ENCODE measurements around the gene NAV1. TPM values are rescaled to one million over a fixed set of nuclear protein-coding genes. Genes with fewer than 3 reads are reported as not detected.
A peak's percentile ranks its signal among the peaks of the same experiment; 100 is the strongest.
"Not testable (repeated sequence)": the region's sequence is repeated elsewhere in the genome, so short reads cannot be mapped to it uniquely, and the experiment has no call there.

Gene NAV1, protein sequence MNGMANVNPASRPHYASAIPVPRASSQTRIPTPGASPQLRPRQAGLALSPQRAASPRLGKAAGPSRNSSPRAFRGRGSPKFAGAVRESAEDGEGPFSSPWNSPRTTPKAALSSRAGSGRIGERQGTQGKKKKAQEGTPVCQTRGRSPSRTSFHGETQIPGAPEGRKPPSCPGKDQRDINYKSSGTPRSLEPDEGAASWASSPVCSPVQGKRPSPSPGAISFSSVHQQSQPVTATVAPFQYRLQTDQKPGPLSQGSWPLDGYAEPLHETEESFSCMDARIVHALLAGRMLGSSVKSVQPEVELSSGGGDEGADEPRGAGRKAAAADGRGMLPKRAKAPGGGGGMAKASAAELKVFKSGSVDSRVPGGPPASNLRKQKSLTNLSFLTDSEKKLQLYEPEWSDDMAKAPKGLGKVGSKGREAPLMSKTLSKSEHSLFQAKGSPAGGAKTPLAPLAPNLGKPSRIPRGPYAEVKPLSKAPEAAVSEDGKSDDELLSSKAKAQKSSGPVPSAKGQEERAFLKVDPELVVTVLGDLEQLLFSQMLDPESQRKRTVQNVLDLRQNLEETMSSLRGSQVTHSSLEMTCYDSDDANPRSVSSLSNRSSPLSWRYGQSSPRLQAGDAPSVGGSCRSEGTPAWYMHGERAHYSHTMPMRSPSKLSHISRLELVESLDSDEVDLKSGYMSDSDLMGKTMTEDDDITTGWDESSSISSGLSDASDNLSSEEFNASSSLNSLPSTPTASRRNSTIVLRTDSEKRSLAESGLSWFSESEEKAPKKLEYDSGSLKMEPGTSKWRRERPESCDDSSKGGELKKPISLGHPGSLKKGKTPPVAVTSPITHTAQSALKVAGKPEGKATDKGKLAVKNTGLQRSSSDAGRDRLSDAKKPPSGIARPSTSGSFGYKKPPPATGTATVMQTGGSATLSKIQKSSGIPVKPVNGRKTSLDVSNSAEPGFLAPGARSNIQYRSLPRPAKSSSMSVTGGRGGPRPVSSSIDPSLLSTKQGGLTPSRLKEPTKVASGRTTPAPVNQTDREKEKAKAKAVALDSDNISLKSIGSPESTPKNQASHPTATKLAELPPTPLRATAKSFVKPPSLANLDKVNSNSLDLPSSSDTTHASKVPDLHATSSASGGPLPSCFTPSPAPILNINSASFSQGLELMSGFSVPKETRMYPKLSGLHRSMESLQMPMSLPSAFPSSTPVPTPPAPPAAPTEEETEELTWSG (N-terminal part only)
- total RNA-seq: 1 to 10 TPM in 1 of 2 donors, under 1 TPM in 1; 0.28 to 1.3 TPM

DNA sequence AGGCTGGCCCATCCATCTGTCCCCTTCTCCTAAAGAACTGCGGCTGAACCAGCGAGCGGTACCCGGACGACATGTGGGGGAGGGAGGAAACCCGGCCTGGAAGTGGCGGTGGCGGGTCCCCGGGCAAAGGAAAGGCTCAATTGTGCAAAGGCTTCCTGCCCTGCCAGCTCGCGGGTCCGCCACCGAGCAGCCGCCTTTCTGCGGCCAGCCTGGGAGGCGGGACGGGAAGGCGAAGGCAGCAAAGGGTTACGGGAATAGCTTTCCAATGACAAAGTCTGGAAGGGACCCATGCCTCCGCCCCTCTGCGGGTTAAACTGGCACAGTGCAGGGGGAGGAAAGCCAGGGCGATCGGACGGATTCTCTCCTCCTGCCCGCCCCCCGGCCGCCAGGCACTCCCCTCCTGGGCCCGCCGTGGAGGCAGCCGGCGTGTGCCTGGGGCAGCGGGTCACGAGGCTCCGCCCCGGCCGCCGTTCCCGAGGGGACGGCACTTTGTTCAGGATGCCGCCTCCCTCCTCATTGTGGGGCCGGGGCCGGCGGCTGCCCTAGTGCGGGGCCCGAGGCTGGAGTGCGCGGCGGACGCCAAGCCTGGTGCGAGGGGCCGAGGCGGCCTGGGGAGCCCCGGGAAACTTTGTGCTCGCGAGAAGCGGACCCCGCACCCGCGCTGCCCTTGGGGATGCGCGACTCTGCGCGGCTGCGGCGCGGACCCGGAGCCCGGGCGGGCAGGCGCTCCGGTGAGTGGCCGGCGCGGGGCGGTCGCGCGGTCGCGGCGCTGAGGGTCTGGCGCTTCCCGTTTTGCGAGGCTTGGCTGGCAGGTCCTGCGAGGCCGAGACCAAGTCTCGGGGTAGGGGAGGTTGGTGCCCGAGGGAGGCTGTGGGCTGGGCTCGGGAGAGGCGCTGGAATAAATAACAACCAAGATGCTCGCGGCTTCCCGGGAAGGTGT, at the start of gene NAV1:
TSS of gene NAV1 (plus strand) at position 516 of the 940 bp plus-strand sequence. CDS start 83,758 bp downstream, outside the sequence.
- peaks cover 5% of the 10 kb centered on the region for H3K4me1 Mint-ChIP-seq
- no peaks in the 10 kb centered on the region for H3K36me3 Mint-ChIP-seq (ENCODE audit: low read depth)
- peak; percentile 47 for ATAC-seq (replicated peaks)
- no peak within 1 kb of the TSS for H3K27ac Mint-ChIP-seq
- H3K9me3 Mint-ChIP-seq: no peaks in the 10 kb centered on the region
- peak within 1 kb of the TSS; percentile 69 for H3K4me3 Mint-ChIP-seq
- peaks cover 44% of the 10 kb centered on the region for H3K27me3 Mint-ChIP-seq

DNA sequence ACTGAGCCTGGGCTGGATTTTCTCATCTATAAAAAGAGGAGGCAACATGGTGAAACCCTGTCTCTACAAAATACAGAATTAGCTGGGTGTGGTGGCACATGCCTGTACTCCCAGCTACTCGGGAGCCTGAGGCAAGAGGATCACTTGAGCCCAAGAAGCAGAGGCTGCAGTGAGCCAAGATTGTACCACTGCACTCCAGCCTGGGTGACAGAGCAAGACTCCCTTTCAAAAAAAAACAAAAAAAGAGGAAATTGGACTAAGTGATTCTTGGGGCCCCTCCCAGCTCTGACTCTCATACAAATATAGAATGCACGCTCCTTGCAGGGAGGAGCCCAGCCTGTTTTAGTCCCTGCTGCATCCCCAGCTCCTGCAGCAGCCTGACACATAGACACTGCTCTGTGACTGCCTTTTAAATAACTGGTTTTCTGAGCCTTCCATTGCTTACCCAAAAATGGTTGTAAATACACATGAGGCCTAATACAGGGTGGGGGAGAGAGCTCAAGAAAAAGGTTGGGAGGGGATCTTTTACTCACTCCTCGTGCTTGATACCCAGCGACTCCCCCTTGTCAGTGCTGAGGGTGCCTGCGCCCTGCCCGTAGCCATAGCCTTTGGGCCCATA, 49.2 kb upstream of the NAV1 start:
- Mint-ChIP-seq H3K4me3 (no peak overlapping the region), H3K36me3 (ENCODE audit: low read depth) (peaks cover 38% of the 10 kb centered on the region), H3K4me1 (no peaks in the 10 kb centered on the region), H3K27ac (no peak overlapping the region), H3K9me3 (no peaks in the 10 kb centered on the region), H3K27me3 (no peaks in the 10 kb centered on the region)
- no peak for ATAC-seq (replicated peaks)

DNA sequence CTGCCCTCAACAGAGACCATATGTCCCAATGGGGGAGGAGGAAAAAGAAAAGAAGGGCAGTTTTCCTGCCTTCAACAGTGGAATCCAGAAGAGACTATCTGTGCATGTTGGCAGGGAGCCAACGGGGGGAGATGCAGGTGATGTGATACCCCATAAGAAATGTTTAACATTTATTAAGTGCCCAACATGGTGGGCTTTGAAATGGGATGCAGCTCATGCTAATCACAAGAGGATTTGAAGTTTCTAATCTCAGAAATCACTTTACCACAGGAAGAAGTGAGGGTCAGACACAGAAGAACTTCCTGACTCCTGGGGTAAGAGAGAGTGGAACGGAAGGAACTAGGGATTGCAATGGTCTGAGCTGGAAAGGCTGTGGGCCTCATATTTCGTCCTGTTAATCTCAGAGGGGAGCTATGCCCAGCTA, 48.2 kb upstream of the NAV1 start:
- H3K27me3 Mint-ChIP-seq: no peaks in the 10 kb centered on the region
- H3K9me3 Mint-ChIP-seq: no peaks in the 10 kb centered on the region
- no peak overlapping the region for H3K27ac Mint-ChIP-seq
- H3K4me3 Mint-ChIP-seq: no peak overlapping the region
- peaks cover 45% of the 10 kb centered on the region for H3K36me3 Mint-ChIP-seq (ENCODE audit: low read depth)
- no peaks in the 10 kb centered on the region for H3K4me1 Mint-ChIP-seq
- ATAC-seq (replicated peaks): no peak

DNA sequence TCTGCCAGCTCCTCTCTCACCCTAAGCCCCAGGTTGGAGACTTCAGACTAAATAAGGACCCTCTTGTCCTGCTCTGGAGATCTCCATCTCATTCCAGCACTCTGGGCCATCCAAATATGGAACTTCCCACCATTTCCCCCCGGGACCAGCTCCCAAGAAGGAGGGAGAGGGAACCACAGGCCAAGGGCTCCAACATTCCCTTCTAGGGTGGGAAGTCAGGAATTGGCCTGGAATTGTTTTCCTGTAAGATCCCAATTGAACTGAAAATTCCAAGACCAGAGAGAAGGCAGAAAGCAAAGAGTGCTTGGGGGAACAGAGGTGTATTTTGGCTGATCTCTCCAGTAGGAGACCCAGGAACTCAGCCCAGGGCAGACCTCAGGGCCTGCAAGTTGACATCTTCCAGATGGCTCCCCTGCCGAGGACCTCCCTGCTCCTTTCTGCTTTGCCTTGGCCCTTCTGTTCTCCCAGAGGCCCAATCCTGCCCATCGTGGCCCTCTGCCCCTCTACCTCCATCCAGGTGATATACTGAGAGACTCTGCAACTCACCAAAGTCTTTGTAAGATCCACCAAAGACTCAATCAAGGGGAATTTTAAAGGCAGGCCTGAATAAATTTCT, 46.9 kb upstream of the NAV1 start:
- ATAC-seq (replicated peaks): no peak
- Mint-ChIP-seq H3K4me1 (no peaks in the 10 kb centered on the region), H3K9me3 (no peaks in the 10 kb centered on the region), H3K36me3 (ENCODE audit: low read depth) (peaks cover 54% of the 10 kb centered on the region), H3K4me3 (no peak overlapping the region), H3K27me3 (no peaks in the 10 kb centered on the region), H3K27ac (peak overlapping the region; percentile 12)

DNA sequence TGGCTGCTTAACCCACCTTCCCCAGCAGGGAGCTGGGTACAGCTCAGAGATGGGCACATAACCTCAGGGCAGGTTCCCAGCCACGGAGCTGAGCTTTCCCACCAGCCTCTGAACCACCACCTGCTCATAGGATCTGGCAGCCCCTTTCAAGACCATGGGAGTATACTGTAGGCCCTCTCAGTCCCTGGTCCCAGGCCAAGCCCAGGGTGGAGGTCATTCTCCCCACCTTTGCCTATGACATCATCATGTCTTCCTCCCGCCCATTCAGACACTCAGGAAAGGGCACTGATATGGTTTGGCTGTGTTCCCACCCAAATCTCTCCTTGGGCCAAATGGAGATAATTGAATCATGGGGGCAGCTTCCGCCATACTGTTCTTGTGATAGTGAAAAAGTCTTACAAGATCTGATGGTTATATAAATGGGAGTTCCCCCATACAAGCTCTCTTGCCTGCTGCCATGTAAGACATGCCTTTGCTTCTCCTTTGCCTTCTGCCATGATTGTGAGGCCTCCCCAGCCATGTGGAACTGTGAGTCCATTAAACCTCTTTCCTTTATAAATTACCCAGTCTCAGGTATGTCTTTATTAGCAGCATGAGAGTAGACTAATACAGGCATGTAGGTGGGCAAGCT, 45.8 kb upstream of the NAV1 start:
- H3K4me1 Mint-ChIP-seq; H3K9me3 Mint-ChIP-seq; H3K4me3 Mint-ChIP-seq; H3K27me3 Mint-ChIP-seq; H3K27ac Mint-ChIP-seq; ATAC-seq (replicated peaks): not testable (repeated sequence)
- H3K36me3 Mint-ChIP-seq (ENCODE audit: low read depth): peaks cover 52% of the 10 kb centered on the region

DNA sequence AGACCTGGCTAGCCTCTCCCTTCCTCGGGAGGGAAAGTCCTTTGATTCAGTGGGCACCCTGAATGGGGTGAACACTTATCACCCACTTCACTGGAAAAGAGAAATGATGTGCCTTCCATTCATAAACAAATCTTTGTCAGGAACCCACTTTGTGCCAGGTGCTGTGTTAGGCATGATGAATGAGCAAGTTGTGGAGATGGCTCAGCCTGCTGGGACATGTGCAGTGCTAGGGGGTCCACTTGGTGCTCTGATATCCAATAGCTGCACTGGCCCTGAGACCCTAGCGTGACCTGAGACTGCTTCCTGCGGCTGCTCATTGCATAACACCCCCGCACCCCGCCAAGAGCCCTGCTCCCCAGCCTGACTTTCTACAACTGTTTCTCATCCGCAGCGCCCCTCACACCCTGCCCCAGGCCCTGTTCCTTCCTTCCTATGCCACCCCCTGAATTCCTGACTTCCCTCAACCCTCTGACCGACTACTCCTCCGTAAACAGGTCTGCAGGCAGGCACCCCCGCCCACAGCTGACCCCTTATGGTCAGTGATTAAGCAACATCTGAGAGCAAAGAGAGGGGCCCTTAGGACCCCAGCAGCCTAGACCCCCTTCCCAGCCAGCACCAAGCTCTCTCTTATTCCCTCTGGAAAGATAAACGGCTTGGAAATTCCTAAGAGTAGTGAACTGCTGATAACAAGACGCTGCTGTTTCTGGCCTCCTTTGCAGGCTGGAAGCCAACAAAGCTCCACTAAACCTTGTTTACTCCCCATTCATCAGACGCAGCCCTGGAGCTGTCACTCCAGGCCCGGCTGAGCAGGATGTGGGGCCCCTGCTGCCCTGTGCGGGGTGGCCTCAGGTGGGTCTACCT, 44.9 kb upstream of the NAV1 start:
- H3K27me3 Mint-ChIP-seq: no peaks in the 10 kb centered on the region
- H3K4me1 Mint-ChIP-seq: no peaks in the 10 kb centered on the region
- peaks cover 46% of the 10 kb centered on the region for H3K36me3 Mint-ChIP-seq (ENCODE audit: low read depth)
- H3K27ac Mint-ChIP-seq: no peak overlapping the region
- no peaks in the 10 kb centered on the region for H3K9me3 Mint-ChIP-seq
- no peak overlapping the region for H3K4me3 Mint-ChIP-seq
- ATAC-seq (replicated peaks): no peak

DNA sequence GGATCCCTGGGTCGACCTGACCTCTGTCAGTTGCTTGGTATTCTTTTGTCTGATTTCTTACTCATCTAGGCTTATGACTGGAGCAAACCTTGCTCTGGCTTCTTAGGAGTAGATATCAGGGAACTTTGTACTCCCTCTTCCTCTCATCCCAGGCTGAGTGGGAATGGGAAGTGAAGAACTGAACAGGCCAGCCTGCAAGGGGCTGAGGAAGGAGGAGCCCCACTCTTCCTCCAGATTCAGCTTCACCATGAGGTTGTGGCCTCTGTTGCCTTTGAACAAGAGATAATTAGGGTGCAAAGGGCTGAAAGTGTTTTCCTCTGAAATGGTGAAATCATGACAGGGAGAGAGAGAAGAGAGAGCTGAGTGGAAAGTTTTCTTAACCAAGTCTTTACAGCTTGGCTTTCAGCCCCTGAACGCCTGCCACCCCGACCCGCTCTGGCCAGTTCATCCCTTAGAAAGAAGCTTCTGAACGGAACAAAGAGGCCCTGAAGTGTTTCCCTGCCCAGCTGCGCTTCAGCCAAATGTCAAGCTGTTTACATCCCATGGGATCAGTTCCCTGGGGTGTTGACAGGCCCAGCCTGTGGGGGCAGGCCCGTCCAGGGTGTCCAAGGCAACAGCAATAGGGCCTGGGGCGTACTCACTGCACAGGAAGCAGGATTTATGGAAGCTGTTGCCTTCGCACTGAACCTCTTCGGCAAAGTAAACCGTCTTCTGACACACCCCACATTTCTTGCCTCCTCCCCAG, 43.2 kb upstream of the NAV1 start:
- Mint-ChIP-seq H3K4me1 (no peaks in the 10 kb centered on the region), H3K4me3 (no peak overlapping the region), H3K9me3 (no peaks in the 10 kb centered on the region), H3K27me3 (no peaks in the 10 kb centered on the region), H3K36me3 (ENCODE audit: low read depth) (peaks cover 36% of the 10 kb centered on the region), H3K27ac (no peak overlapping the region)
- no peak for ATAC-seq (replicated peaks)

DNA sequence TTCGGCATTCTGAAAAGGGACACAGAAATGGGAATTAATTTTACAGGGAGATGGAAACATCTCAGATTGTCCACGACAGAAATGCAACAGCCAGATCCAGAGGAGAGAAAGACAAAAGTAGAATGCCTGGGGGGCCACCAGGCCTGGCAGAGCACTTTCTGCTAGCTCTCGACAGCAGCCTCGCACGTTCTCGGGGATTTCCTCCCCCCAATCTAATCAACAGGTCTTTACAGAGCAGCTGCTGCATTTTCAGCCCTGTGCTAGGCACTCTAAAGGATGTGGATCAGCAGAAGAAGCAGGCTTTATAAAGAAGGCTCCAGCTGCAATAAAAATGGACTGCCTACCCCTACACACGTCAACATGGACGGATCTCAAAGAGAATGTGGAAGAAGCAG, 42.6 kb upstream of the NAV1 start:
- Mint-ChIP-seq H3K4me3 (no peak overlapping the region), H3K9me3 (no peaks in the 10 kb centered on the region), H3K36me3 (ENCODE audit: low read depth) (peaks cover 35% of the 10 kb centered on the region), H3K27me3 (no peaks in the 10 kb centered on the region), H3K4me1 (no peaks in the 10 kb centered on the region), H3K27ac (no peak overlapping the region)
- ATAC-seq (replicated peaks): no peak

DNA sequence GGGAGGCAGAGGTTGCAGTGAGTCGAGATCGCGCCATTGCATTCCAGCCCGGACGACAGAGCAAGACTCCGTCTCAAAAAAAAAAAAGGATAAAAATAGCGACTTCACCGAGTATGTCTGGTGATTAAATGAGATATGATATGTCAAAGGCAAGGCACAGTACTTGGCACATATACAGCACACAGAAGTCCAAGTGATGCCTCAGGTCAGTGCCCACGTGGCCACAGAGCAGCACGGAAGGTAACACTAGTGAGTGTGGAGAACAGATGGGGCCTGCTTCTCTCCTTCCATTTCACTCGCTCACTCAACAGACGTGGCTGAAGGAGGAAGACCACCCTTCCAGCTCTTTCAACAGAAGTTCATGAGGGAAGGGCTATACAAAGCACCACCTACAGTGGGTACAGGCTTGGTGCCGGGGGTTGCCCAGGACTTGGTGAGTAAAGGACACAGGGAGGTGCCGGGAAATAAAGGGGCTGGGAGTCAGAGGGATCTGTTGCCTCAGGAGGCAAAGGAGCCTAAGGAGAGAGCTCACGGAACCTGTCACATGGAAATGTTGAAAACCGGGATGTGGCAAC, 40.9 kb upstream of the NAV1 start:
- no peak overlapping the region for H3K4me3 Mint-ChIP-seq
- H3K4me1 Mint-ChIP-seq: no peaks in the 10 kb centered on the region
- no peak for ATAC-seq (replicated peaks)
- H3K27me3 Mint-ChIP-seq: no peaks in the 10 kb centered on the region
- no peak overlapping the region for H3K27ac Mint-ChIP-seq
- H3K9me3 Mint-ChIP-seq: no peaks in the 10 kb centered on the region
- H3K36me3 Mint-ChIP-seq (ENCODE audit: low read depth): peaks cover 34% of the 10 kb centered on the region

DNA sequence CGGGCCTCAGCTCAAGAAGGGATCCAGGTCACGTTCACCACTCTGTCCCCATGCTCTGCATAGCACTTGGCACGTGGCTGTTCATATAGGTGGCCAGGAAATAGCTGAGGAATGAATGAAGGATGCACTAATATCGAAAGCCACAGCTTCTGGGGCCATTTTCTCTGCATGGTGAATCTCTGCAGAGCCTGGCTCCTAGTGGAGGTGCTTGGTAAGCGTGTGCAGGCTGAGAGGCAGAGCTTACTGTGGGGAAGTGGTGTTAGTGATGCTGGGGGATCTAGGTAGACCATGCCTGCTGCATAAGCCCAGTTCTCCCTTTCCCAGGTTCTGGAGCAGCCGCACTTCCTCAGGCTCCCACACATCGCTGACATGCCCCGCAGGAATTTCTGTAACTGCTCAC, 40.3 kb upstream of the NAV1 start:
- H3K27me3 Mint-ChIP-seq: no peaks in the 10 kb centered on the region
- H3K4me3 Mint-ChIP-seq: no peak overlapping the region
- ATAC-seq (replicated peaks): no peak
- H3K4me1 Mint-ChIP-seq: no peaks in the 10 kb centered on the region
- no peak overlapping the region for H3K27ac Mint-ChIP-seq
- peaks cover 28% of the 10 kb centered on the region for H3K36me3 Mint-ChIP-seq (ENCODE audit: low read depth)
- no peaks in the 10 kb centered on the region for H3K9me3 Mint-ChIP-seq

DNA sequence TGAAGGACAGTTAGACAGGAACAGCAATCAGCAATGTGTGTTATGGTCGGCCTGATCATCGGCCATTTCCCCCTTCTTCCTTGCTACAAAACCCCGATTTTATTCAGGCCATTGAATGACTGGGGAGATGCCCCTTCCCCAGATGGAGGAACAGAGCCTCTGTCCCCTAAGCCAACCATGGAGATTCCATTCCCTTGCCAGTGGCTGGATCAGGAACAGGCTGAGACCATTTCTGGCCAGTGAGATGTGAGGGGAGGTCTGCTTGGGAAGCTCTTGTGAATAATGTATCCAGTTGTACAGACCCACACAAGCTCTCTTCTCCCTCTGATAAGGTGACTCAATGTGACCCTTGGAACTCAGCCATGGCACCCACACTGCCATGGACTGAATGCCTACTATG, 39.7 kb upstream of the NAV1 start:
- Mint-ChIP-seq H3K4me3 (no peak overlapping the region), H3K27me3 (no peaks in the 10 kb centered on the region), H3K27ac (no peak overlapping the region), H3K9me3 (no peaks in the 10 kb centered on the region), H3K4me1 (no peaks in the 10 kb centered on the region), H3K36me3 (ENCODE audit: low read depth) (peaks cover 22% of the 10 kb centered on the region)
- ATAC-seq (replicated peaks): no peak
